SHP77 treated with DMSO at 0.1 percent for 48 hours (cell line): Measurements from ENCODE around the gene ZNF346.

Experiments
- DNase-seq: peaks from one replicate; lab custom pipeline; 2025; lab: John Stamatoyannopoulos, UW

ZNF346 gene

GRCh38 chr5:177117441-177118045, 95.0 kb downstream of the ZNF346 start:
- no peak for DNase-seq

DNA sequence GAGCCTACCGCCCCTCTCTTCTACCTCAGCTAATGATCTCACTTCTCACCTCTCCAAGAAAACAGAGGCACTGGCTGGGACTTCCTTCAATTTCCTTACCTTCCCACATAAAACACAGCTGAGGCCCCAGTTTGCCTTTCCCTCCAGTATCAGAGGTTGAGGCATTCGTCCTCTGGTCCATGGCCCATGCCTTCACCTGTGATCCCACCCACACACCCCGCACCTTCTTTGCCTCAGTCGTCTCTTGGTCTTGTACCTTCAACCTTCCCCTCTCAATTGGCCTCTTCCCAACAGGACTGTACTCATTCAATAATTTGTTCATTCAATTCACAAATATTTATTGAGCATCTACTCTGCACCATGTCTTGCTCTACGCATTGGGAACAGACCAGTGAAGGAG, 100.1 kb downstream of the ZNF346 start:
- DNase-seq: no peak

DNA sequence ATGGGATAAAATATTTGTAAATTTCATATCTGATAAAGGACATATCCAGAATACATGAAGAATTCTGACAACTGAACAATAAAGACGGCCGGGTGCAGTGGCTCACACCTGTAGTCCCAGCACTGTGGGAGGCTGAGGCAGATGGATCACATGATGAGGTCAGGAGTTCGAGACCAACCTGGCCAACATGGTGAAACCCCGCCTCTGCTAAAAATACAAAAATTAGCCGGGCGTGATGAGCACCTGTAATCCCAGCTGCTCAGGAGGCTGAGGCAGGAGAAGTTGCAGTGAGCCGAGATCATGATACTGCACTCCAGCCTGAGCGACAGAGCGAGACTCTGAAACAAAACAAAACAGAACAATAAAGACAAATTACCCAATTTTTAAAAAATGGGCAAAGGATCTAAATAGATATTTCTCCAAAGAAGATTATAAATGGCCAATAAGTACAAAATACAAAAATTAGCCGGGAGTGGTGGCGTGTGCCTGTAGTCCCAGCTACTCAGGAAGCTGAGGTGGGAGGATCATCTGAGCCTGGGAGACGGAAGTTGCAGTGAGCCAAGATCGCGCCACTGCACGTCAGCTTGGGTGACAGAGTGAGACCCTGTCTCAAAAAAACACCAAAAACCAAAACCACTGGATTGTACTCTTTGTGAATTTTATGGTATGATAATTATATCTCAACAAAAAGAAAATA, 101.4 kb downstream of the ZNF346 start:
- DNase-seq: no peak

DNA sequence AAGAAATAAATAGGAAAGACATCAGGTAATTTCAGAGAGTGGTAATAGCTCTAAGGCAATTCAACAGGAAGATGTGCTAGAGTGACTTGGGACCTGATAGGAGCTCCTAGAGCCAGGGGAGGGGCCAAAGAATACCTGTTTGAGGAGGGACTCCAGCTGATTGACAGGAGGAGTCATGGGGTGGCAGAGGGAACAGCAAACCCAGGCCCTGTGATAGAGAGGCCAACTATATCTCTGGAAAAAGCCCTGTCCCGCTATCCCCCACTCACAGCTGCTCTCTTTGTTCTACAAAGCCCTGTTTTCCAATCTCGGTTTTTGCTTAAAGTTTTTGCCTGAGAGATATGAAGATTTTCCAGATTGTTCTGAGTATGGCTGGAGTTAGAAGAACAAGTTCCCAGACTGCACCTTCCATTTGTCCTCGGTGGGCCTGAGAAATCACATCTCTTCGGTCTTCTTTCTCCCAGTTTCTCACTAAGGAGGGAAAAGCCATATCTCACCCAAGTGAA, 102.0 kb downstream of the ZNF346 start:
- DNase-seq: no peak

DNA sequence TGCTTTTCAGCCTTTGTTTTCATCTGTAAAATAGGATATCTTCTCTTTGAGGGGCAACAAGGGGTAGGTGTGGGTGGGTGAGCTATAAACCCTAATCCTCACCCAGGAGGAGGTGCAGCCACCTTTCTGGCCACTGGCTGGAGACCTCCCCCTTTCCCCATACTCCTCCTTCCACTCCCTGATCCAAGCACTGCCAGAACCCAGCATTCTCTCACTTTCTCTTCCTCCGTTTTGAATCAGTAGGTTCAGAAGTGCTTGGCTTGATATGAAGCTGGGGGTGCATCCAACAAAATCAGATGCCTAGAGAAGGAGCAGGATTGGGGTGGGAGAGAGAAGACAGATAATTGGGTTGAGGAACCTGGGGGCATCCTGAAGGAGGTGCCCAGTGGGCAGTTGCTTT, 104.3 kb downstream of the ZNF346 start:
- no peak for DNase-seq

GRCh38 chr5:177128551-177128981, 106.1 kb downstream of the ZNF346 start:
- no peak for DNase-seq

- DNase-seq: no peak
Measured at GRCh38 chr5:177130211-177131018, 107.9 kb downstream of the ZNF346 start.
